SKM-1 treated with dmso at 0.1 percent for 144 hours (cell line): ENCODE measurements around the gene ZC3H4.
"Not testable (repeated sequence)": the region's sequence is repeated elsewhere in the genome, so short reads cannot be mapped to it uniquely, and the experiment has no call there.

Source experiments
- DNase-seq: peaks from one replicate; lab custom pipeline; 2025; ENCODE audit not compliant: unreplicated experiment; lab: John Stamatoyannopoulos, UW

Gene ZC3H4

DNA sequence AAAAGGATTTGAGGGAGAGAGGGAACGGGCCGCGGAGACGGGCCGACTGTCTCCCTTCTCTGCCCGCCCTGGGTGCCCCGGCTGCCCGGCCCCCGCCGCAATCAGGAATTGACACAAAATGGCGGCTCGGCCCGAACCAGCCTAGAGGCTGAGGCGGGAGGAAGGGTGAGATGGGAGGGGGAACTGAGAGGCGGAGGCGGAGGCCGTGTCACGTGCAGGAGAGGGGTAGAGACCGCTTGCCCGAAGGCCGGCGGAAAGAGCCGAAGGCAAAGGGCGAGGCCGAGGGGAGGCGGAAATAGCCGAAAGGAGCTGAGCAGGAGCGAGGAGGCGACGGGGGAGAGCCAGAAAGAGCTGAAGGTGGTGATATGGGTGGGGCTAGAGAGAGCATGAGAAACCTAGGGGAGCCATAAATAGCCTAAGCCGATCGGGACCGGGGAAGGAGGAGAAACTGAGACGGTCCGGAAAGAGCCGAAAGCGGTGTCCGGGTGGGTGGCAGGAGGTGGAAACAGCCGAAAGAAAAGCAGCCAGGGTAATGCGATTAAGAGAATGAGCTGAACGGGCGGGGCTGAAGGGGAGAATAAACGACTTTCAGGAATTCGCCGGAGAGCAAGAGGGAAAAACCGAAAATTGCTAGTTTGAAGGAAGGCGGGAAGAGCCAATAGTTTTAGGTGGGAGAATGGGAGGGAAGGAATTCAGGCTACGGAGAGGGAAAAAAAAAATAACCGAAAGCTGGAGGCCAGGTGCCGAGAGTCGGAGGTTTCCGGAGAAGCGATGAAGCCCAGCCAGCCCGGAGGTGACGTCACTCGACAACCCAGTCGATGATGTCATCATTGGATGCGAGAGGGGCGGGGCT is at the start of gene ZC3H4:
Gene ZC3H4 (minus strand): TSS at position 780 of the 853 bp plus-strand sequence. CDS start 1,192 bp downstream, outside the sequence.
- DNase-seq, result peak; percentile 94

DNA sequence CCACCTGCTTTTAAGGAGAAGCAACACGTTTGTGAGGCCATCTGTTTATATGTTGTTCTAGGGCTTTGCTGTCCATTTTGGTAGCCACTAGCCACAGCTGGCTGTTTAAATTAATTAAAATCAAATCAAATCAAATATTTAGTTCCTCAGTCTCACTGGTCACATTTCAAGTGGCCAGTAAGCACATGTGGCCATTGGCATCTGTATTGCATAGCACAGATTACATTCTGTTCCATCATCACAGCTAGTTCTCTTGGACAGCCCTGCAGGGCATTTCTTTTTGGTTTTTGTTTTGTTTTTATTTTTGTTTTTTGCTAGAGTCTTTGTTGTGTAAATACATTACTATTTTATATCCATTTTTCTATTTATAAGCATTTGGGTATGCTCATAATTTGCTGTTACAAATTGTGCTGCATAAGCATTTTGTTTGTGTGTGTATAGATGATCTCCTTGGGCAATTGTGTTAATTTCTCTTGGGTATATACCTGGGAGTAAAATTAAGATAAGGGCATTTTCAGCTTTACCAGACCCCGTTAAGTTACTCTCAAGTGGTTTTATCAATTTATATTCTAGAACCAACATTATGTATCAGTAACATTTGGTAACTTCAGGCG is 48.4 kb upstream of the ZC3H4 start:
- DNase-seq, result no peak

DNA sequence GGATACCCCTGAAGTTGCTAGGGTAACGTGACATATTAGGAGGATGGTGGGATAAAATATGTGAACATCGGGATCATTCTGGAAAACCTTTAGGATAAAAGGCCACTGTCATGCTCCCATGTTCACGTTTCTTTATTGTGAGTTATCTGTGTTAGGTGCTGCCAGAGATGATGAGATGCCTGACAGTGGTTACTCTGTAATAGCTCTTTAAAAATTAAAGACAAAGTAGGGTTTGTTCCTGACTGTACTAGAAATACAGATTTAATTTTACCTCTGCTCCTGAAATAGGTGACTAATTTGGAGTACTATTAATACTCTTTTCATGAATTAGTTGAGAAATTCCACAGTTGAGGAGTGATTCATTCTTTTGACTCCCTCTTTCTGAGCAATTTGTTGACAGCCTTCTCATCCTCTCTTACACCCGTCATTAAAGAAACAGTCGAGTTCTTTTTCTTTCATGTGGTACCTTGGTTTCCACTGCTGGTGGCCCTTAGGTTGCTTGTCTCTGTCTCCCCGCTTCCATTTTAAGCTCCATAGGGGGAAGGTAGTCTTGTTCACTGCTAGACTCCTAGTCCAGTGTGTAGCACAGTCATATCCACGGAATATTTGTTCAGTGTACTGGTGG is 45.4 kb upstream of the ZC3H4 start:
- no peak for DNase-seq

DNA sequence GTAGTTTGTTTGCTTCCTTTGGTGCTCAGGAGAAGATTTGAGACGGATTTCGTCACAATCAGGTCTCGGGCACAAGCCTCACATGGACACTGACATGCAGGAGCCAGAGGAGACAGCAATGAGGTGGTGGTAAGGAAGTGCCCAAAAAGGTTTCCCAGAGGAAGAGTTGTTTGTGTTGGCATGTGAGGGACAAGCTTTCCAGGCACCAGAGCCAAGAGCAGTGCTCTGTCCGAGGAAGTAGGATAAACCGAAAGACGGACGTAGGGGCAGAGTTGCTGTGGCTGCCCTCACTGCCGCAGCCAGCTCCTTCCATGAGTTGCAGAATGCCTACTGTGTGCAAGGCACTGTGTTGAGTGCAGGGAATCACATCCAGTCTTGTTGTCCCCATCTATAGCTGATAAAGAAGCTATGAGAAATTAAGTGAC is 44.8 kb upstream of the ZC3H4 start:
- DNase-seq, result no peak

DNA sequence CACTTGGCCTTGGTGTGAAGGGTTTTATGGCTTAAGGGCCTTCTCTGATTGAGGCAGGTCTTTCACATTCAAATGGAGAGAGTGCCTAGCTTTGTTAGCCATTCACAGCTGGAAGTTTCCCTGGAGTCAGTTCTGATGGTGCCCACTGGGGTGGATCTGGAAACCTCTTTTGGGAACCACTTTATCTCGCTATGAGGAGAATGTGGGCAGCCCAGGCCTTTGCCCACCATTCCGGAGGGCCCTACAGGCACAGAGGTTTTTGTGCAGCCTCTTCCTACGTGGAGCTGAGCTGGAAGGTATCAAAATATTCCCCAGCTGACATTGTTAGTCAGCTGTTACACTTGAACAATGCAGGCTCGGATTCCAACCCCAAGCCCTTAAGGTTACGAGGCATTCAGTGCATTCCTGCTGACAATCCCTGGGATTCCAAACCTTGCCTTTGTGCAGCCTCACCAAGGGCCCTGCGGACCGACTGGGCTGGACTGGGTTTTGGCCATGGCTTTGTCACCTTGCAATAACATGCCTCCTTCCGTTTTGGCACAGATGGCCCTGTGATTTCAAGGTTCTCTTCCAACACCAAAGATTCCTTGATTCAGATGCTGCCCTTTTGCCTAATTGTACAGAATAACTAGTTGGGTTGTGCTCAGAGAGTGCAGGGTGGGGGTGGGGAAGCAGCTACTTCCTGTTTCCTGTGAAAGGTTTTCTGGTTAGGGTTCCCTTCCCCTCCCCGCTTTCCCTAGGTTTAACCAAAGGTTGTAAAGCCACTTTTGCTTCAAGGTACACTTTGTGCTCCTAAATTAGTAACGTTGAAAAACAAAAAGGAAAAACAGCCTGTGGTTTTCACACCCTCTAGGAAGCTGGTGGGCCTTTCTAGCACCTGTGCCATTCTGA is 44.1 kb upstream of the ZC3H4 start:
- DNase-seq, result peak; percentile 35

DNA sequence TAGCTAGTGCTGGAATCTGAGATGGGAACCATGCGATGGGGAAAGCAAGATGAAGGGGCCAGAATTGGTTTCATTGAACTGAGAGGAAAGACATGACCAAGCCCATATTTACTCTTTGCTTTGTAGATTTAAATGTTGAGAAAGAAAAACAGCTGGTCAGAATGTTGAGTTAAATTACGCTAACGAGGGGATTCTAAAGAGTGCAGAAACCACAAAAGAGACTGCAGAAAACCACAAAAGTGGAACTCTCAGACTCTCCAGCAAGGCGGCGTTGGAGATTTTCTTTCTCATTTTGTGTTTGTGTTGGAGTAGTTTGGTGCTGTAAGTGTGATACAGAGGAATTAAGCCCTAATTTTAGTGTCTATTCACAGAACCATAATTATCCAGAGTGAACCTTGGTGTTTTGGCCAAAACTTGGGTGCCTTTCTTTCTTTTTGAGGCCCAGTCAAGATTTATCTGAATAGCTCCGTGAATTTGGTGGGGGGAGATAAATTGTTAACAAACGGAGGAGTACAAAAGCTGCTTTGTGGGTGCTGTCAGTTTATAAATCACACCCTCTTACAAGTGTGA is 43.4 kb upstream of the ZC3H4 start:
- no peak for DNase-seq

DNA sequence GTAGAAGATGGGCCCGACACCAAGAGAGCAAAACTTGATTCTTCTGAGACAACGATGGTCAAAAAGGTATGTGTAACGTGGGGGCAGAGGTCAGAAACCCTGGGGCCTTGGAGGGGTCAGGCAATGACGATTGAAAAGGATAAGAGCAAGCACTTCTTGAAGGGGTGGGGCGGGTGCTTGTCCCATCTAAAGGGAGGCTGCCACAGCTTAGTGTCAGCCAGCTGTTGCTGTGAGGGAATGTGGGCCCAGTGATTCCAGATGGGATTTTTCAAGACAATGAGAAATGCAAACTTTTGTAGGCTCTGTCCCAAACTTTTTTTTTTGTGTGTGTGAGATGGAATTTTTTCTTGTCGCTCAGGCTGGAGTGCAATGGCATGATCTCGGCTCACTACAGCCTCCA is 41.6 kb upstream of the ZC3H4 start:
- DNase-seq, result no peak

DNA sequence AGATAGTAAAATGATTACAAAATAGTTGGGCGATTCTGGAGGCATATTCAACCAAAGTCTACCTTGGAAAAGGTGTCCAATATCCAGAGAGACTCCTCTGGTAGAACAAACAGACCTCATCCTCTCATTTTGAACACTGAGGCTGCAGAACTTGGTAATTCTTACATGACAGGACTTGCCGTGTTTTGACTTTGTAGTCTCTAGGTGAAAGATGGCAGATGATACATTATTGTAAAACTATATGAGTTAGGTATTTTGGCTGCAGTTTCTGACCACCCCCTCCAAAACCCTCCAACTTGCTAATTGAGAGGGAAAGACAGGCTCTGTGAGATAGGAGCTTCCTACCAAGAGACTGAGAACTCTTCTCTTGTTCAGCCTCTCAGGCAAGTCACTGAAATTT is 39.7 kb upstream of the ZC3H4 start:
- no peak for DNase-seq

DNA sequence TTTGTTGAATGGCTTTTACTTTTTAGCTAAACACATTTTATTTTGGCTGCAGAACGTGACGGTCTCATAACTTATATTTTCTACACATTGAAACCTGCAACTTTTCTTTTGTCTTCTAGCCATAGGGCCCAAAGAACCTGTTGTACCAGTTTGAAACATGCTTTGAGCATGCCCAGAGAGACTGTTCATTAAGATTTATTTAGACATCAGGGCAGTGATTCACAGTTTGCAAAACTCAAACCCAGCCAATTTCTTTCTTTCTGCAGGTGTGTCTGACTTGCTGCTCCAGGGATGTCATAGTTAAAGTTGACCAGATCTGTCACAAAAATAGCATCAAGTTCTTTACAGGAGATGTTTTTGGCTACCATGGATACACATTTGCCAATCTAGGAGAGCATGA is 39.1 kb upstream of the ZC3H4 start:
- DNase-seq, result no peak

DNA sequence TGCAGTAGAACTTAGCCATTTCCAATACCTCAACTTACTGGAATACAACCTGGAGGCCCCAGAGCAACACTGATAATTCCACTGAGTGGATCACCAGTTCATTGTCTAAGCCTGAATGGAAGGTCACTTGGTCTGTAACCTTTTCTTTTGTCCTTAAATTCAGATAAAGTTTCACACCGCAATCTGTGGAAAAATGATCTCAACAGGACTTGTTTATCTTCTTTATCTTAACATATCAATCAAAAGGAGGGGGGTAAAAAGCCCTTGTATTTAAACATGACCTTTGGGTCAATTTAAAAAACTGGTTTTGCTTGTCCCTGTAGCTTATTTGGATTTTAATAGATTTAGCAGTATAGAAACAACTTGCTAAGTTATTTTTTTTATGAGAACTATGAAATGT is 38.6 kb upstream of the ZC3H4 start:
- DNase-seq, result no peak

DNA sequence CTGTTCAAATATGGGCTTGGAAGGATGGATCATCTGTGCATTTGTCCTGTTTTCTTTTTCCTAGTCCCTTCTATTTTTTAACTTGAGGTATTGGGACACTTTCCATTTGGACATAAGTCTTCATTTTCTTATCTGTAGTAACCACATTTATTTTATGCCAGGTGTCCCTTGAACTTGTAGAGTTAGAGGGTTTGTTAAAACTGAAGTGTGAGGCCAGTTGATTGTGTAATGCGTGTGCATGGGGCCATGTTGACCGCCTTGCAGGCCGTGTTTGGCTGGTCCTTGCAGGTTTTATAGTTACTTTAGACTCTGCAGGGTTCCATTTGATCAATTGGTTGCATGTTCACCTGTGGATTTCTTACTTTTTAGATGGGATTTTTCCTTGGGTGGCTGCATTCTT is 38.1 kb upstream of the ZC3H4 start:
- no peak for DNase-seq

DNA sequence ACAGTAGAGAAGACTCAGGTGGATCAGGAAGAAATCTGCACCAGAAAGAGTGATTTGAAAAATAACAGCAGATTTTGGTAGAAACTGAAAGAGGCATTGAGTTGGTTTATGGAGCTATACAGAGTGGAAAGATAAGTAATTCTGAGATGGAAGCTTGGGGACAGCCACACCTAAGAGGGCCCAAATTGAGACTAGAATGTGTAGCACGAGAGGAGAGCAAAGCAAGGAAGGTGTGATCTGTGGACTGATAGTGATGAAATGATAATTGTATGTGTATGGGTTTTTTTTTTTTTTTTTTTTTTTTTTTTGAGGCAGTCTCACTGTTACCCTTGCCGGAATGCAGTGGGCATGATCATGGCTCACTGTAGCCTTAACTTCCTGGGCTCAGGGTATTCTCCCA is 33.3 kb upstream of the ZC3H4 start:
- DNase-seq, result no peak

DNA sequence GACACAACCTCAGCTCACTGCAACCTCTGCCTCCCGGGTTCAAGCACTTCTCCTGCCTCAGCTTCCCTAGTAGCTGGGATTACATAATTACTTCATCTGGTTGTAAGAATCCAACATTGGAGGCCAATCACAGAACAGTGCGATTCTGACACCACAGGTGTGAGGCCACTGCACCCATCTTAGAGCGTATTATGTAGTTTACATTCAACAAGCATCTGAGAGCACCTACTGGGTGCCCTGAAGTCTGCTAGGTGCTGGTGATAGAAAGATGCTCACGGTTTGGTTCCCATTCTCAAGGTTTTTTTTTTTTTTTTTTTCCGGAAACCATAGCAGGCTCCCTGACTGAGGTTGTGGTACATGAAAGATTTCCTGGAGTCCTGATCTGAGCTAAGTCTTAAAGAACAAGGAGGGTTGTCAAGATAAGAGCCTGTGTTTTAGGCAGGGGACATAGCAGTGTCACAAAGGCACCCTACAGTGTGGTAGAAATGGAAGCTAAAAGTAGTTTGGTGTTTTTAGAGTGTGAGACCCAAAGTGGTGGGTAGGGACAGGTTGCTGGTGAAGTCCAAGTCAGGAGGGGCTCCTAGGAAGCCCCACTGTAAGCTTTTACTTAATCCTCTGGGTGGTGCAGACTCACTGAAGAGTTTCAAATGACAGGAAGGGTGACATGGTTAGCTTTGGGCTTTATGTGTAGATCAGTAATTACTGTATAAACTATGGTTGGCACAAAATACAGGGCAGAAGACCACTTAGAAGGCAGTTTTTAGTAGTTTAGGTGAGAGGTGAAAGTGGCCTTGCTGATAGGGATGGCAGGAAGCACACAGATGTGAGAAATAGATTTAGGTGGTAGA is 32.3 kb upstream of the ZC3H4 start:
- no peak for DNase-seq

DNA sequence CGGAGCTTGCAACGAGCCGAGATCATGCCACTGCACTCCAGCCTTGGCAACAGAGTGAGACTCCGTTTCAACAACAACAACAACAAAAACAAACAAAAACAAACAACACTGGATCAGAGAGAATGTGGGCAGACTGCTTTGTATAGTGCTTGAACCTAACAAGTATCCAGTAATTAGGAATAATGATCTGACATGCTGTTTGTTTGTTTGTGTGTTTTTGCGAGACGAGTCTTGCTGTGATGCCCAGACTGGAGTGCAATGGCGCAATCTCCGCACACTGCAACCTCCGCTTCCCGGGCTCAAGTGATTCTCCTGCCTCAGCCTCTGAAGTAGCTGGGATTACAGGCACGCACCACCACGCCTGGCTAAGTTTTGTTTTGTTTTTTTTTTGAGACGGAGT is 31.1 kb upstream of the ZC3H4 start:
- no peak for DNase-seq

DNA sequence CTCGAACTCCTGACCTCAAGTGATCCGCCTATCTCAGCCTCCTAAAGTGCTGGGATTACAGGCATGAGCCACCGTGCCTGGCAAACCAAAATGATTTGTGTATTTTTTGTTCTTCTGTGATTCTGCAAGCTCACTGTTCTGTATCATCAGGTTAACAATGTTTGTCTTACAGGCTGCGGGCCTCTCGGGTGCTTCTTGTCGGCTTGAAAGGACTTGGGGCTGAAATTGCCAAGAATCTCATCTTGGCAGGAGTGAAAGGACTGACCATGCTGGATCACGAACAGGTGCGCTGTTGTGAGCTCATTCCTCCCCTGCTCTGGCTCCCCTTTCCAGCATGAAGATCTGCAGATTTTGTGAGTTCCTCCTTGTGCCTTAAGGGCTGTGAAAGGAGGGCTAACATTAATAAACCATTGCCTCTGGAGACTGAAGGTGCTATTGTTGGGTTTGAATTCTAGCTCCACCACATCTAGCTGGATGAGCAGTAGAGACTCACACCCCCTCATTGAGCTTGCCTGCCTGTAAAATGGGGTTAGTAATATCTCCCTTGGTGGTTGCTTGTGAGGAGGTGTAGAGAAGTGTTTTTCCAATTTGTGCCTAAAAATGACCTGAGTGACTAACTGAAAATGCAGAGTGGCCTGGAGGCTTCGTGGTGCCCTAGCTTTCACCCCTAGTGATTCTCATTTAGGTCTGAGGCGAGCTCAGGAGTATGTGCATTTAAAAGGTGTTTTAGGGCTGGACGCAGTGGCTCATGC is 29.9 kb upstream of the ZC3H4 start:
- DNase-seq, result no peak

DNA sequence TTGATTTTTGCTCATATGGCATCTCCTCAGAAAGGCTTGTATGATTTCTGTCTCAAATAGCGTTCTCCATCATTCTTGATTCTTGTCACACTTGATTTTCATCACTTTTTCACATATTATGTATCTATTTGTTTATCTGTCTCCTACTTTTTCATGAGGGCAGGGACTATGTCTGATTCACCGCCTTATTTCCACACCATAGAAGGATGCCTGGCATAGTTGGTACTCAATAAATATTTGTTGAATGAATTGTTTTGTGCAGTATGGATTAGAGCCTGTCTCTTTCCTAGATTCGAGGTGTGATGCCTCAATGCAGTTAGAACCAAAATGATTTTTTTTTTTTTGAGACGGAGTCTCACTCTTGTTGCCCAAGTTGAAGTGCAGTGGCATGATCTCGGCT is 29.2 kb upstream of the ZC3H4 start:
- DNase-seq, result no peak

DNA sequence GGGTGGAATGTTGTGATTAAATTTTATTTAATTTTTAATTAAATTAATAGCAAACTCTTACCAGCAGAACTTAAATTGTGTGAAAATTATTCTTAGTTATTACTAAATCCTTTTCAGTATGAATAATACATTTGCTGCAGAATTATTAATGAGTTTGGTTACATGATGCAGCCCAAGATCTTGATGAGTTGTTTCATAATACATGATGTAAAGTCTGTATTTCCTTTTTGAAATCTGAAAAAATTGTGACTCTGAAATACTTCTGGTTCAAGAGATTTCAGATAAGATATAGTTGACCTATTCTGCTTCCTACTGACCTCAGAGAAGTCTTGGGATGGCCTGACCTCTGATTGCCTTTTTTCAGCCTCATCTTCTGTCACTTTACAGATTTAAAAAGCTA is 28.1 kb upstream of the ZC3H4 start:
- no peak for DNase-seq

DNA sequence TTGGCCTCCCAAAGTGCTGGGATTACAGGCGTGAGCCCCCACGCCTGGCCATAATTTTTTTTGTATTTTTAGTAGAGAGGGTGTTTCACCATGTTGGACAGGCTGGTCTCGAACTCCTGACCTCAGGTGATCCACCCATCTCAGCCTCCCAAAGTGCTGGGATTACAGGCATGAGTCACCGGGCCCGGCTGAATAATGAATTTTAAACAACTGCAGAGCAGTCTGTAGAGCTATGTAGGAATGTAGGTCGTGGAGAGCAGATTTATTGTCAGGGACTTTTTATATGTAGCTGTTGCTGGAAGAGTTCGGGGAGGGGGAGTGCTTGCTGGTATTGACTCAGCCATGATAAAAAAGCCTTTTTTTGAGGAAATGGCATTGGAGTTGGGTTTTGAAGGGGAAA is 27.7 kb upstream of the ZC3H4 start:
- DNase-seq, result not testable (repeated sequence)

DNA sequence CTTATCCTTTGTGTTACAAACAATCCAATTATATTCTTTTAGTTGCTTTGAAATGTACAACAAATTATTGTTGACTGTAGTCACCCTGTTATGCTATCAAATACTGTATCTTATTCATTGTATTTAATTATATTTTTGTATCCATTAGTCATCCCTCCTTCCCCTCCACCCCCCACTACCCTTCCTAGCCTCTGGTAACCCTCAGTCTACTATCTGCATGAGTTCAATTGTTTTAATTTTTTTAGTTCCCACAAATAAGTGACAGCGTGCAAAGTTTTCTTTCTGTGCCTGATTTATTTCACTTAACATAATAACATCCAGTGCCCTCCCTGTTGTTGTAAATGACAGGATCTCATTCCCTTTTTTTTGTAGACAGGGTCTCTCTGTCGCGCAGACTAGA is 21.6 kb upstream of the ZC3H4 start:
- no peak for DNase-seq
